SK-N-MC (cell line): Measurements from ENCODE around the gene AOX1.

Experiments used
- DNase-seq: peaks from one replicate; pipeline ENCODE4 v3.0.0-alpha.2; 2011; ENCODE audit warnings: low read depth, low spot score
- H3K27ac ChIP-seq: fragments of 200-600 bp; sonication (generic); 2 replicates; pipeline ENCODE4 v1.5.1; 2016; ENCODE audit warnings: mixed run types
- H3K36me3 ChIP-seq: fragments of 200-600 bp; sonication (generic); 2 replicates; pipeline ENCODE4 v1.6.1; 2017; ENCODE audit warnings: antibody characterized with exemption, low read length, mixed read lengths; ENCODE audit not compliant: insufficient read depth
- H3K4me3 ChIP-seq: fragments of 200-600 bp; sonication (generic); 2 replicates; pipeline ENCODE4 v1.5.1; 2016
- H3K9ac ChIP-seq: fragments of 200-600 bp; sonication (generic); 2 replicates; pipeline ENCODE4 v1.8.0; 2017; ENCODE audit warnings: mixed run types, mixed read lengths; ENCODE audit not compliant: insufficient read length
- H3K9me3 ChIP-seq: fragments of 200-600 bp; sonication (generic); 2 replicates; pipeline ENCODE4 v1.6.1; 2017; ENCODE audit warnings: low read depth, mild to moderate bottlenecking, antibody characterized with exemption, low read length, moderate library complexity, mixed read lengths
- EZH2 ChIP-seq: fragments of 200-600 bp; sonication (generic); IDR thresholded peaks from one replicate; pipeline ENCODE4 v1.6.1; 2017; ENCODE audit warnings: antibody characterized with exemption
- FOXP2 ChIP-seq: optimal IDR thresholded peaks from 2 replicates; pipeline ENCODE3; 2011; ENCODE audit warnings: mild to moderate bottlenecking, moderate library complexity; ENCODE audit not compliant: insufficient read depth; ENCODE audit errors: extremely low read length, control extremely low read depth
- POLR2AphosphoS5 ChIP-seq: IDR thresholded peaks from 2 replicates; pipeline ENCODE4 v1.6.1; 2012; ENCODE audit warnings: mild to moderate bottlenecking, low read depth, low read length, borderline replicate concordance

AOX1 gene

DNA sequence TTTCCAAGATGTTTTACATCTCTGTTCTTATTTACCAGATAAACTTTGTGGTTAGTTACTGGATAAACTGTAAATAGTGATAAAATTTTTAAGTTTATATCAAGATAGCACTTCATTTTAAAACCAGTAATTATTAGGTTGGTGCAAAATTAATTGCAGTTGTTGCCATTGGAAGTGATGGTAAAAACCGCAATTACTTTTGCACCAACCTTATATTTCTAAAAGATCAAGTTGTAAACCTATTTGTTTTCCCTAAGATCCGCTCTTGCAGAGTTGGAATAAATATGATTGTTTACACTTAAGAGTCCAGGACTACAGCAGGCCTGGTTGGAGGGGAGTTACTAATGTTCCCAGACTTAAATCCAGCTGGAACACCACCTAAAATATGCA is 479 bp upstream of the AOX1 start:
- TF ChIP-seq EZH2 (no peak), POLR2AphosphoS5 (no peak), FOXP2 (no peak)
- H3K9ac ChIP-seq: no peak overlapping the region
- no peaks in the 10 kb centered on the region for H3K9me3 ChIP-seq
- H3K36me3 ChIP-seq: no peaks in the 10 kb centered on the region
- no peak for DNase-seq
- no peak overlapping the region for H3K27ac ChIP-seq
- no peak overlapping the region for H3K4me3 ChIP-seq

DNA sequence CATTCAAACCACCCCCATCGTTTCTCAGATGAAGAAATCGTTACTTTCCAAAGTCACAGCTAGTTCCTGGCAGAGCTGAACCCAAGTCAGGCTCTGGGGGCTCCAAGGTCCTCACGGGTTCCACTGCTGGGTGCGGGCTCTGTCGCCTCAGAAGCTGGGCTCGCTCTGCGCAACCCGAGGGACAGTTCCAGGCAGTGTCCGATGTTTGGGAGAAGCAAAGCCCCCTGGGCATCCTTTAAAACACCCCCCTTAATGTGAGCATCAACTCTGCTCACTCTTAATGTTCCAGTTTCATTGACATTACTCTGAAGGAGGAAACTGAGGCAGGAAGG is 796 bp downstream of the AOX1 start:
- Histone ChIP-seq H3K9ac (no peak overlapping the region), H3K4me3 (no peak overlapping the region), H3K27ac (no peak overlapping the region), H3K9me3 (no peaks in the 10 kb centered on the region), H3K36me3 (no peaks in the 10 kb centered on the region)
- no peak for DNase-seq
- TF ChIP-seq POLR2AphosphoS5: no peak

DNA sequence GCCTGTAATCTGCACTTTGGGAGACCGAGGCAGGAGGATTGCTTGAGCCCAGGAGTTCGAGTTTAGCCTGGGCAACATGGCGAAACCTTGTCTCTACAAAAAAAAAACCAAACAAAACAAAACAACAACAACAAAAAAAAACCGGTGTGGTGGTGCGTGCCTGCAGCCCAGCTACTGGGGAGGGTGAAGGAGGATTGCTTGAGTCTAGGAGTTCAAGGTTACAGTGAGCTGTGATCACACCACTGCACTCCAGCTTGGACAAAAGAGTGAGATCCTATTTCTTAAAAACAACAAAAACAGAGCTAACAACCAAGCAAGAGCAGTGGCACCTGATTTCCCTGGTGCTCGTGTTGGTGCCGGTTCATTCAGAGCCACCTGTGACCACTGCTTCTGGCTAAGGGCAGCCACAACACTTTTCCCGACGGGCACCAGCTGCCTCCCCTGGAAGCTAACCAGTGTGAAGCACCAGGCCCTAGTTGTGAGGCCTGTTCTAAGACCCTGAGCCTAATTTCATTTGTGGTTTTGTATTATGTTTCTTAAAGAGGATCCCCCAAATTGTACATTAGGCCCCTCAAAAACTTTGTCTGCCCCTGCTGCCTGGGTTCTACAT is 1.3 kb downstream of the AOX1 start:
- H3K27ac ChIP-seq: no peak overlapping the region
- TF ChIP-seq EZH2 (no peak), POLR2AphosphoS5 (no peak), FOXP2 (no peak)
- no peak overlapping the region for H3K9ac ChIP-seq
- no peak overlapping the region for H3K4me3 ChIP-seq
- H3K36me3 ChIP-seq: no peaks in the 10 kb centered on the region
- no peak for DNase-seq
- no peaks in the 10 kb centered on the region for H3K9me3 ChIP-seq

DNA sequence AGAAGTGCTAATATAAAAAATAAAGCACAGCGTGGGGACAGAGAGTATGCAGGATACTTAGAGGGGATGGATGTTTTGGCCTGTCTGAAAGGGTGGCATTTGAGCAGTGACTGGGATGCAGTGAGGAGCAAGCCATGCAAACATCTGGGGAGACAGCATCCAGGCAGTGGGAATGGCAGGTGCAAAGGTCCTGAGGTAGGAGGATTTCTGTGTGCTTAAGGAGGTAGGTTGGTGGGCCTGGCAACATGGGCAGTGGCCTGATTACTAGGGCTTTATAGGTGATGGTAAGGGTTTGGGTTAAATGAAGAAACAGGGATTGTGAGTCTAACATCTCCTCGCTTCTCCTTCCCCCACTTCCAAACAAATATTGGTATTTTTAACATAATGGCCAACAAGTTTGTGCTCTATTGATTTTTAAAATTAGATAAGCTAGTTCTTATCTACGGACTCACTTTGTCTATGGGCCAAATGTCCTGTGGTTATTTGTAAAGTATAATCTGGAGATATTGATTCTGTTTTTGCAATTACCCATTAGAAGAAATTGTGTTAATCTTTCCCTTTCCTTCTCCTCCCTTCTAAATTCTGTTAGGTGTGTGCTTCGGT is 2.4 kb downstream of the AOX1 start:
- no peaks in the 10 kb centered on the region for H3K9me3 ChIP-seq
- no peak overlapping the region for H3K4me3 ChIP-seq
- no peaks in the 10 kb centered on the region for H3K36me3 ChIP-seq
- no peak for DNase-seq
- no peak overlapping the region for H3K27ac ChIP-seq
- H3K9ac ChIP-seq: no peak overlapping the region
- TF ChIP-seq FOXP2: no peak
- TF ChIP-seq POLR2AphosphoS5: no peak
- no peak for TF ChIP-seq EZH2

DNA sequence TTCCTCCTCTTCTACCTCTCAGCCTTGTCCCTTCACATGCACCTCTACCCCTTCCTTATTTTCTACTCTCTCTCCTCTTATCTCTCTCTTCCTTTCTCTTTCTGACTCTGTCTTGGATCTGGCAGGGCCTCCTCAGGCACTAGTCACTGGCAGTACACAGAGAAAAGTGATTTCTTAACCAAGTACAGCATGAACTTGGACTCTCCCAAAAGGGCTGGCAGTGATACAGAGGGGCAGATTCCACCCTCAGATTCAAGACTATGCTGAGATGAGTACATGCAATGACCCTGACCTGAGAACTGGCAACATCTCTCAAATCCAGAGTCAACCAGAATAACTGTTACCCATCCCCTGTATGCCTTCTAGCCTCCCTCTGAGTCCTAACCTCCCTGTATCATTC is 4.3 kb downstream of the AOX1 start:
- H3K27ac ChIP-seq: no peak overlapping the region
- H3K9me3 ChIP-seq: no peaks in the 10 kb centered on the region
- DNase-seq: no peak
- no peaks in the 10 kb centered on the region for H3K36me3 ChIP-seq
- TF ChIP-seq FOXP2: no peak
- TF ChIP-seq POLR2AphosphoS5: no peak
- no peak overlapping the region for H3K9ac ChIP-seq
- H3K4me3 ChIP-seq: no peak overlapping the region

DNA sequence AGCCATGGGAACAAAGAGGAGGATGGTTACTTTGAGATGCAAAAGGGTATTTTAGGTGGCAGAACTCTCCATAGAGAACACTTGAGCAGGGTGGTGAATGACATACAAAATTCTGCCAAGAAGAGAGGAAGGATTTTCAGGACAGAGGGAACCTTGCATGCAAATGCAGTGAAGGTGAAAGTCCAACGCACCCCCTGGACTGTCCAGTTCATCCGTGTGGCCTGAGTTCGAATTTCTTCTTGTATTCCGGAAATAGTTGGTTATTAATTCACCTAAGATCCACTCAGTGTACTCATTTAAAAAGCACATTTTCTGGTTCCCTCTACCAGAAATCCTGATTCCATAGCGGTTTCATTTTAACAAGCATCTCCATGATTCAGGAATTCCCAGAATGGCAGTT is 5.5 kb downstream of the AOX1 start:
- TF ChIP-seq FOXP2 (no peak), EZH2 (no peak), POLR2AphosphoS5 (no peak)
- H3K27ac ChIP-seq: no peak overlapping the region
- no peak for DNase-seq

DNA sequence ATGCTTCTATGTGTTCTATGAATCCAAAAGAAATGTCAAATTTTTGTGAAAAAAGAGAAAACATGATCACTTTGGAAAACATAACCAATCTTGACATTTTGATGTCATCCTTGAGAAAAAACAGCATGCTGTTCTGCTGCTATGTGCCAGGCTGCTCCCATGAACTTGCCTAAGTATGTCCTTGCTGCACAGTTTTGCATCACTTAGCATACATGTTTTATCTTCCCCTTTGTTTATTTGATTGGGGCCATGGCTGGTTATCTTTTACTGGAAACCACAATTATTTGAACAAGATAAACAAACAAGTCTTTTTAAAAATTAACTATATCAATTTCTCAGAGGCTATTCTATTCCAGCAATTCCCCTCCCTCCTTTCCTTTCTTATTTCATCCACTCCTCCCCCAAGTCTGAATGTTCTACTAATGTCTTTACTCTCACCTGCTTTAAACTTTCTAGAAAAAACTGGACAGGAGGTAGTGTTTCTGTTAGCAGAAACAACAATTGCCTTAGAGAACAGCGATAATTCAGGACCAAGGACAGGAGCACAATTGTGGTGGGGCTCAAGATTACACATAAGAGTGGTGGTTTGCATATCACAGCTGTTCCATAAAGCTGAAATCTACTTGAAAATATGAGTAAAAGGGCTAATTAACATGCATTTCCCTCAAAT is 6.7 kb downstream of the AOX1 start:
- DNase-seq: no peak
- no peaks in the 10 kb centered on the region for H3K9me3 ChIP-seq
- H3K36me3 ChIP-seq: no peaks in the 10 kb centered on the region
- H3K9ac ChIP-seq: no peak overlapping the region
- H3K27ac ChIP-seq: no peak overlapping the region
- no peak overlapping the region for H3K4me3 ChIP-seq
- no peak for TF ChIP-seq FOXP2
- TF ChIP-seq EZH2: no peak
- TF ChIP-seq POLR2AphosphoS5: no peak

More for the DNA sequence above, 5.5 kb downstream of the AOX1 start:
- Histone ChIP-seq H3K9me3 (no peaks in the 10 kb centered on the region), H3K4me3 (no peak overlapping the region), H3K9ac (no peak overlapping the region), H3K36me3 (no peaks in the 10 kb centered on the region)

DNA sequence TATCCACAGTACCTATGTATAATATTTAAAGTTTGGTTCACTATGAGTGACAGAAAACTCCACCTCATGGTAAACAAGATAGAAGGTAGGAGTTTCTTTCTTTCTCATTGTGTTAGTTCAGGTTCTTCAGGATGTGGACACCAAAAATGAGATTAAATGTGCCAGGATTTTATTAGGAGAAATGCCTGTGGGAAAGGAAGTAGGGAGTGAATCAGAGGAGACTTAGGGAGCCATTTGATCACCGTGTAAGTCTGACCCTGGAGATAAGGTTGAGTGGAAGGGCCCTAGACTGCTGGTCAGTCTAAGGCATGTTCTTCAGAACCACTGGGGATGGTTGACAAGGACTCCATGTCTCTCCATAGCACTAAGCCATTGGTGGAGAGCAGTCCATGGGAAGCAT is 8.1 kb downstream of the AOX1 start:
- TF ChIP-seq POLR2AphosphoS5 (no peak), FOXP2 (no peak), EZH2 (no peak)
- H3K27ac ChIP-seq: no peak overlapping the region
- no peak for DNase-seq
- H3K9ac ChIP-seq: no peak overlapping the region
- no peak overlapping the region for H3K4me3 ChIP-seq
- no peaks in the 10 kb centered on the region for H3K9me3 ChIP-seq
- no peaks in the 10 kb centered on the region for H3K36me3 ChIP-seq
